GM18519 (cell line): ENCODE data around the gene GPR17.

Experiments
- ATAC-seq: cut with Tn5 transposase; IDR thresholded peaks from one replicate; pipeline ENCODE4 v1.9.1; 2021; ENCODE audit warnings: mild to moderate bottlenecking, moderate library complexity; ENCODE audit not compliant: unreplicated experiment, low FRiP score

The GPR17 gene

DNA sequence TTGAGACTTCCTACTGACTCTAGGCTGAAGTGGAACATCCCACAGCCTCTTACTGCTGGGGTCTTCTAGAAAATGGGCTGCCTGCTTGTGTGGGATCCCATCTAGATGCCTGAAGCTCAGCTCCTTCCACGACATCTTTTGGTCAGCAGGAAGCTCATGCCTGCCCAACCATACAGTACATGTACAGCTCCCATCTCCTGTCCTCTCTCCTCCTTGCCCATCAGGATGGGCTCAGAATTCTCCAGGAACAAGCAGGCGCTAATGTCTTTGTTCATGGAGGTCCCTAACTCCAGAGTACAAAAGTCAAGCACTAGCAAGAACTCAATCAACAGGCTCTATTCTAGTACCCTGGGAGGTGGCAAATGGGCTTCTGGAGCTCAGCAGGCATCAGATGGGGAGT, 31.7 kb upstream of the GPR17 start:
- ATAC-seq, result no peak

DNA sequence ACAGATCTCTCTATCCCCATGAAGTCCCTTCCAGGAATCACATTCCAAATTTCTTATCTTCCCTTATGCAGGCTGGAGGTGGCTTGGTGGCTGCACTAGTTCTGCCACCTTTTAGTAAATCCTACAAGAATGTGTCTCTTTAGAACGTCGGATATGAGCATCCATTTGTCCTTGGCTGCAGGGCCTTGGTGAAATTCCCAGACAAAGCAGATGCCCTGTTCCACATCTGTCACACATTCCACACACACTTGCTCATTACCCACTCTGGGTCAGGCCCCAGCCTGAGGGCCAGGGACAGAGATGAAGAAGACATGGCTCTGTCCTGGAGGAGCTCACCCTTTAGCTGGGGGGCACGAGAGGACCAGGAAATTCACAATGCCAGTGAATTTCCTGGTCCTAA, 31.2 kb upstream of the GPR17 start:
- no peak for ATAC-seq

DNA sequence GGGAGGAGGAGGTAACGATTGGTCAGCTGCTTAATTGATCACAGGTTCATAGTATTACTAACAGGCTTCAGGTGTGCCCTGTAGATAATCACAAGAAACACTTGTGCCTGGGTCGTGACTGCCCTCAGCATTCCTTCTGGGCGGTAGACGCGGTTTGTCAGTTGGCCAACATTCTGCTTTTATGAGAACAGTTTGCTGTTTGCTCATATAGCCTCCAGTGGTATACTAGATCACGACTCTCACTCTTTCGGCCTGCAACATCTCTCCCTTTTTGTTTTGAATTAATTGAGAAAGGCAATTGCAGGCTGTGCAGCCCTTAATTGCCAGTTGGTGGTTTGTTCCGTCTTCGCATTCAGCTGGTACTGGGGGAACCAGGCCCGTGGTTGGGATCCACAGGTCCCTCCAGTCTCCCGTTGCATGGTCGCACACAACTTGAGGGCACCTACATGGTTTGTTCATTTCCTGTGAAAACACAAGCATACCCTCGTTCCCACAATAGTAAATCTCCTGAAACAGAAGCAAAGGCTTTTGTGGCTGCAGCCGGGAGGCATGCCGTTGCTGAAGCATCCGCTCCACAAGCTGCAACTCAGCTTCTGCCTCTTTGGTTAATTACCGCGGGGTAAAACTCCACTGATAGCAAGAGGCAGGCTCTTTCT, 30.3 kb upstream of the GPR17 start:
- no peak for ATAC-seq

DNA sequence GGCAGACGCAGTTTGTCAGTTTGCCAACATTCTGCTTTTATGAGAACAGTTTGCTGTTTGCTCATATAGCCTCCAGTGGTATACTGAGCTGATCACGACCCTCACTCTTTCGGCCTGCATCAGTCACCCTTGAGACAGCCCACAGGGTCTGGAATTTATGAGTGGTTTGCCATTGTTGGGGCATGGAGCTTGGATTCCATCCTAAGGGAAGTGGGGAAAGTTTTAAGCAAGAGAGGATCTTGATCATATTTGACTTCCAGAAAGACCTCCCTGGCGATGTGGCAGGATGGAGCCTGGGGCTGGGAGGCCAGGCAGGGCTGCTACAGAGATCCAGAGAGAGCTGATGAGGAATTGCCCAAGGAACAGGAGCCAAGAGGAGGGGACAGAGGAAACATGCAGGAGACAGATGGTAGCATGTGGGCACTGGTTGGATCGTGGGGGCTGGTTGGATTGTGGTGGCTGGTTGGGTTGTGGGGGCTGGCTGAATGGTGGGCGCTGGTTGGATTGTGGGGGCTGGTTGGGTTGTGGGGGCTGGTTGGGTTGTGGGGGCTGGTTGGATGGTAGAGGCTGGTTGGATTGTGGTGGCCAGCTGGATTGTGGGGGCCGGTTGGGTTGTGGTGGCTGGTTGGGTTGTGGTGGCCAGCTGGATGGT, 27.3 kb upstream of the GPR17 start:
- no peak for ATAC-seq

DNA sequence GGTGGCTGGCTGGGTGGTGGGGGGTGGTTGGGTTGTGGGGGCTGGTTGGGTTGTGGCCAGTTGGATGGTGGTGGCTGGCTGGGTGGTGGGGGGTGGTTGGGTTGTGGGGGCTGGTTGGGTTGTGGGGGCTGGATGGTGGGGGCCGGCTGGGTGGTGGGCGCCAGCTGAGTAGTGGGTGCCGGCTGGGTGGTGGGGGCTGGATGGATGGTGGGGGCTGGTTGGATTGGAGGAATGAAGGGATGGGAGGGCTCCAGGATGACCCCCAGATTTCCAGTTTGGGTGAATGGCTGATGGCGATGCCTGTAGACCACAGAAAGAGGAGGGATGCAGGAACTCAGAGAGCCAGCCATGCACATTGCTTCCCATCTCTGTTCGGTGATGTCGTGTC, 26.8 kb upstream of the GPR17 start:
- no peak for ATAC-seq

DNA sequence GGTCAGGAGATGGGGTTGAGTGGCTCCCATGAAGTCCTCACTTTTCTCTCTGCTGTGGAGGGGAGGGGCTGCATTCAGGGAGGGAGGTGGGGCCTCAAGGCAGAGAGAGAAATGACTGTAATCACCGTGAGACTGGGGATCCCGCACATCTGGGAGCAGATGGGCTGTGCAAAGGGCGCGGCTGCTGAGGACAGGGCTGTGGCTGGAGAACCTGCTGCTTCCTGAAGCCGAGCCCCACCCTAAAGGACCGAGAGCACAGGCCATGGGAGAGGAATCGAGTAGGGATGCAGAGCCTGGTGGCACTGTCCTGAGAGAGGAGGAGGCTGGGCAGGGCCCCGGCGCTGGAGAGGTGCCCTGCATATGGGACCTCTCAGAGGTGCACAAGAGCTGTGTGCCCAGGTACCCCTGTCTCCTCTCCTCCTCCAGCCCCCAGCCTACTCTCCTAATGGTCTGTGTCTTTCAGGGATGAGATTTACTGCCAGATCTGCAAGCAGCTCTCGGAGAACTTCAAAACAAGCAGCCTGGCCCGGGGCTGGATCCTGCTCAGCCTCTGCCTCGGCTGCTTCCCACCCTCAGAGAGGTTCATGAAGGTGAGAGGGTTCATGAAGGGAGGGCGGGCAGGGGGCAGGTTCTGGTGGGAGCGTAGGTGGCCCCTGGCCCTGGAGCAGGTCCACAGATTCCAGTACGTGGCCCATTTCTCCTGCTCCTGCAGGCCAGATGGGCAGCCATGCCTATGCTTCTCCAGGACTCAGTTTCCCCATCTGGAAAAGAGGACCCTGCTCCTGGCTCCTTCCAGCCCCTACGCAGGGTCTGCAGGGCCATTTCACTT, 25.9 kb upstream of the GPR17 start:
- no peak for ATAC-seq

DNA sequence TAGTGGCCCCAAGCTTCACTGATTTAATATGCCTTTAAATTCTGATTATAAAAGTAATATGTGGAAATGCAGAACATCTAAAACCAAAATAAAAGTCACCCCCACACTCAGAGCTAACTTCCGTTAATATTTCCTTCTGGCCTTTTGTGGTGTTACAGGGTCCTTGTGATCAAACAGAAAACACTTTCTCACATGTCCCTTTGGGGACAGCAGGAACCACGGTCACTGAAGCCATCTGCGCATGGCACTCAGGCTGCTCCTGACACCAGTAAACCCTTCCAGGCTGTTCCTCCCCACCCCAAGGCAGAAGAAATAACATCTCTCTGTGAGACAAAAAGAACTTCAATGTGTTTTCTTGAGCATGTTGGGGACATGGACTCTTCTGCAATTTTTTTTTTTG, 25.1 kb upstream of the GPR17 start:
- no peak for ATAC-seq

DNA sequence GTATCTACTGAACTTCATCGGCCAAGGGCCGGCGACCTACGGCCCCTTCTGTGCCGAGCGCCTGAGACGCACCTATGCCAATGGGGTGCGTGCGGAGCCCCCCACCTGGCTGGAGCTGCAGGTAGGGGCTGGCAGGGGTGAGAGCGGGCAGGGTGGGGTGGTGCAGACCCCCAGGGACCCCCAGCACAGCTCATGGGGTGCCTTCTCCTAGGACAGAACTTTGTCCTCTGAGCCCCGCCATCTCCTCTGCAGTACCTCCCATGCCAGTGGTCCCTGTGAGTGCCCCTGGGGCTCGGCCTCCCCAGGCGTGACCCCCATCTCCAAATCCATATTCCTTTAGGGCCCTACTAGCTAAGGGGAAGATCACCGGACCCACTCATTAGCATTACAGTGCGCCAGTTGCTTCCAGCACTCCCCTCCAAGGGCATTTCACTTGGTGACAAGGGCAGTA, 23.9 kb upstream of the GPR17 start:
- no peak for ATAC-seq

DNA sequence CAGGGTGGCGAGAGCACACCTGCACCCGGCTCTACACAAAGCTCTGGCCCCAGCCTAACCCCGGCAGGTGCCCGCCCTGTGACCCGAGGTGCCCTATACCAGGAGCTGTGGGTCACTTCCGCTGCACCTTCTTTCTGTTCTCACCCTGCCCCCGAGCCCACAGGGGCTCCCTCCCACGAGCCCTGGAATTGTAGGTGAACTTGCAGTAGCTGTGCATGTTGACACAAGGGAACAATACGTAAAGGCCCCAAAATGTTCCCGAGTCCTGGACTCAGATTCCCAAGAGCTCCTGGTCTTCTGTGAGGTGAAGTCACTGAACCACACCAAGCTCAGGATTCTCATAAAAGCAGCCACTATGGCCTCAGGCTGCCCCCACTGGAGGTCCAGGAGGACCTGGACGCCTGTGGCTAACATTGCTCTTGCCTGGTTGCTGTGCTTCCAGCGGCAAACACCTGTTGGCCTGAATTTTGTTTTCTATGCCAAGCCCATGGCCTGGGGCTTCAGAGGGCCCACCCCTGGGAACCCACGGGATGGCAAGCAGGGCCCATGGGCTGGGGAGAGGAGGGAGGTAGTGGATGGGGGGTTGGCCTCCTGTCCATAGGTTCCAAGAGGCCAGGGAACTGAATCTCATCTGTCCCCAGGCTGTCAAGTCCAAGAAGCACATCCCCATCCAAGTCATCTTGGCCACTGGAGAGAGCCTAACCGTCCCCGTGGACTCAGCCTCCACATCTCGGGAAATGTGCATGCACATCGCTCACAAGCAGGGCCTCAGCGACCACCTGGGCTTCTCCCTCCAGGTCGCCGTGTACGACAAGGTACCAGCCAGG, 23.2 kb upstream of the GPR17 start:
- no peak for ATAC-seq

DNA sequence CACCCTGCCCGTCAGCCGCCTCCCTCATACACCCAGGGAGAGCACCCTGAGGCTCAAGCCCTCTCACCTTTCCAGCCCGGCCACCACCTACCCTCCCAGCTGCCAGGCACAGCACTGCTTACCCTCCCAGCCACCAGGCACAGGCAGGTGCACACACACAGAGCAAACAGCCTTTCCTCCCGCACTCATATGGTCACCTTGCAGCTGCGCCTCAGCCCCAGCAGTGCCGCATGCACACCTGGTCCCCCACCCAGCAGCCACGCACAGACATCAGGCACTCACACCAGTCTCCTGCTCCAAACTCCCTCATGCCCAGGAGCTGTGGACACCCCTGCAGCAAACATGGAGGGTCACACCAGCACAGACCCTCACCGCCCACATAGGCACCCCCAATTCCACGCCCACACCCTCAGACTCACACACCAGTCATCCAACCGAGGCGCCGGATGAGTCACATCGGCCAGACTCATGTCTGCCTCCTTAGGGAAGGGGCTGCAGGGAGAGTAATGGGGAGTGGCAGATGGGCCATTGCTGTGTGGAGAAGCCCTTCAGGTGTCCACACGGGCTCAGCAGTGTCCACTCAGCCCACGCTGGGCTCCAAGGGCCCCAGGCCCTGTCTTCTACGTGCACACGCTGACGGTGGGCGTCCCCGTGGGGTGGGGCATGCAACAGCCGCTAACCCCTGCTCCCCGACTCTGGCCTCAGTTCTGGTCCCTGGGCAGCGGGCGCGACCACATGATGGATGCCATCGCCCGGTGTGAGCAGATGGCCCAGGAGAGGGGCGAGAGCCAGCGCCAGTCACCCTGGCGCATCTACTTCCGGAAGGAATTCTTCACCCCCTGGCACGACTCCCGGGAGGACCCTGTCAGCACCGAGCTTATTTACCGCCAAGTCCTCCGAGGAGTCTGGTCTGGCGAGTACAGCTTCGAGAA, 22.3 kb upstream of the GPR17 start:
- no peak for ATAC-seq

DNA sequence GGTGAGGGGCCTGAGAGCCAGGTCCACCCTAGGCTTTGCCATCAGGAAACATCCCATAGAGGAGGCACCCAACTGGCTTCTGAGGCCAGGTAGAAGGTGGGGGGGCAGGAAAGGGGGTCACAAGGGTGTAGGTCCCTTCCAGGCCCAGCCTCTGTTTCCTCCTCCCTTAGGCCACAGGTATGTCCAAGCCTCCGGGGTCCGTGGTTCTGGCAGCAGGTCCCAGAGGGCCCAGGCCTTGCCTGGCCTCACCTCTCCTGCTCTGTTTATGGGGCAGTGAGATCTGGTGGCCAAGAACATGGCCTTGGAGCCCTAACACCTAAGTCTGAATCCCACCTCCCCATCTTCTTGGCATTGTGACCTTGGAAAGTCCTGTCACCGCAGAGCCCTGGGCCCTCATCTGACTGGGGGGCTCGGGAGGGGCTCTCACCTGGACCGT, 21.6 kb upstream of the GPR17 start:
- no peak for ATAC-seq

DNA sequence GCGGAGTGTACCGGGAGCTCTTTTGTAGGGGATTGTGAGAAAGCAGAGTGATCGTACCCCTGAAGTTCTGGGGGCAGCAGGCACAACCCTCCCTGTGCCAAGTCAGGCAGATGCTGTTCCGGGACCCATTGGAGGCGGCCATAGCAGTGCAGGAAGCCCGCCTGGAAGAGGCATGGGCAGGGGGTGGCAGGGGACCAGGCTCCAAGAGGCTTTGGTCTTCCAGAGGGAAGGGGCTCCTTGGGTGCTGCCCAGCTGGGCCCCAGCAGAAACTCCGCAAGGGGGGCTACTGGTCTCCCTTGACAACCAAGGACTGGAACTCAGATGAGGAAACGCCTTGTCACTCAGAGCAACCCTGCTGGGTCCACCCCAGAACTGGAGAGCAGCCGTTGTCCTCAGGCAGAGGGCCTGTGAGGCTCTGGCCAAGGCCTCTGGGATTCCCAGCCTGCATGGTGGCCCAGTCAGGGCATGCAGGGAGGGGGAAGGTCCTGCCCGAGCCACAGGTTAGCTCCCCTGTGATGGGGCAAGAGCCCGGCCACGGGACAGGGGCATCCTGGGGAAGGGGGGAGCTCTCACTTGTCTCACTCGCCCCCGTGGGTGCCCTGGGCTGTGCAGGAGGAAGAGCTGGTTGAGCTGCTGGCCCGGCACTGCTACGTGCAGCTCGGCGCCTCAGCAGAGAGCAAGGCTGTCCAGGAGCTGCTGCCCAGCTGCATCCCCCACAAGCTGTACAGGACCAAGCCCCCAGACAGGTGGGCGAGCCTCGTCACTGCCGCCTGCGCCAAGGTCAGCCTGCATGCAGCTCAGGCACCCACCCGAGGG, 21.0 kb upstream of the GPR17 start:
- no peak for ATAC-seq

DNA sequence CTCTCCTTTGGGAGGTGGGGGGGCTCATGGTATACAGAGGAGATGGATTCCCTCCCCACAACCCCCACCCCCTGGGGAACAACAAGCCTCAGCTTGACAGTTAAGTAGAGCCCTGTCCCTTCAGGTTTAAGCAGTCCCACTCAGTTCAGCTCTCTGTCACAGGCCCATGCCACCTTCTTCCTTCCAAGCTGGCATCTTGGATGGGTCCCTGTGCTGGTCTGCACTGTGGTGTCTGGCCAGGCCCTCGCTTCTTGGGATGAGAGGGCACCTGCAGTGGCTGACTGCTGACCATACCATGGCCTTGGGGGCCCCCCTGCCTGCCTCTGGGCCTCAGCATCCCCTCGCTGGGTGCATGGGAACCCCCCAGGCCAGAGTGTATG, 20.4 kb upstream of the GPR17 start:
- ATAC-seq, result no peak

DNA sequence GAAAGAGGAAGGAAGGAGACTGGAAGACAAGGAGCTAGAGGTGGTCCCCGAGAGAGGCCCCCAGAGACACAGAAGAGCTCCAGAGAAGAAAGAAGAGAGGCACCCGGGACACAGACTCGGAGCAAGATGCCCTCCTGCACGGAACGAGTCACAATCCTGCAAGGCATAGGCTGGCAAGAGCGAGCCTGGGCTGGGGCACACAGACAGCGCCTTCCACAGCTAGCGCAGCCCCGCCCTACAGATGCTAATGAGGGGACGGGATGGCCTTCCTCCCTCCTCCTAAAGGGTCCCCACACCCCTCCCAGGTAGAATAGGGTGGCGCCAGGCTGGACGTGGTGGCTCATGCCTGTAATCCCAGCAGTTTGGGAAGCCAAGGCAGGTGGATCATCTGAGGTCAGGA, 19.8 kb upstream of the GPR17 start:
- ATAC-seq, result no peak

DNA sequence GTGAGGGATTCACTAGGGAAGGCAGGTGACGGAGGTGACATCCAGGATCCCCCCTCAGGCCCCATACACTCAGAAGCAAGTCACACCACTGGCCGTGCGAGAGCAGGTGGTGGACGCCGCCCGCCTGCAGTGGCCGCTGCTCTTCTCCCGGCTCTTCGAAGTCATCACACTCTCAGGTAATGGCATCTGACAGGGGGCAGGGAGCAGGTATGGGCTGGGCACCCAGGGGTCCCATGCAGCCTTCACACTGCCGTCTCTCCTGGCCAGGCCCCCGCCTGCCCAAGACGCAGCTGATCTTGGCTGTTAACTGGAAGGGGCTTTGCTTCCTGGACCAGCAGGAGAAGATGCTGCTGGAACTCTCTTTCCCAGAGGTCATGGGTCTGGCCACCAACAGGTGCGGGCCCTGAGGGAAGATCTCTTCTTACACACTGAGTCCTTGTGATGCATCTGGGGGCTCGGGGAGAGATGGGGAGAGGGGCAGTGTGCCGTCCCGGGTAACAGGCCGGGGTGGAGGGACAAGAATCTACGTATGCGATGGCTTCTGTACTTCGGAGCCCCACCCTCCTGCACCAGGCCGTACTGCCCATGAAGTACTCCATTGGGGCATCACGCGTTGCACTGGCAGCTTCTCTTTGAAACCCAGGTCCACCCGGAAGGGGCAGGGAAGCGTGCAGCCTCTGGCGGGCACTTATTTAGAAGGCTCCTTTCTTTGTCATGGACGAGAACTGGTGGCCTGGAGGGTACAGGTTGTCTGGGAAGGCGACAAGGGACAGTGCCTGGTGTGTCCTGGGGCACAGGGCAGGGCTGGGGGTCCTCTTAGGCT, 18.8 kb upstream of the GPR17 start:
- ATAC-seq, result no peak

DNA sequence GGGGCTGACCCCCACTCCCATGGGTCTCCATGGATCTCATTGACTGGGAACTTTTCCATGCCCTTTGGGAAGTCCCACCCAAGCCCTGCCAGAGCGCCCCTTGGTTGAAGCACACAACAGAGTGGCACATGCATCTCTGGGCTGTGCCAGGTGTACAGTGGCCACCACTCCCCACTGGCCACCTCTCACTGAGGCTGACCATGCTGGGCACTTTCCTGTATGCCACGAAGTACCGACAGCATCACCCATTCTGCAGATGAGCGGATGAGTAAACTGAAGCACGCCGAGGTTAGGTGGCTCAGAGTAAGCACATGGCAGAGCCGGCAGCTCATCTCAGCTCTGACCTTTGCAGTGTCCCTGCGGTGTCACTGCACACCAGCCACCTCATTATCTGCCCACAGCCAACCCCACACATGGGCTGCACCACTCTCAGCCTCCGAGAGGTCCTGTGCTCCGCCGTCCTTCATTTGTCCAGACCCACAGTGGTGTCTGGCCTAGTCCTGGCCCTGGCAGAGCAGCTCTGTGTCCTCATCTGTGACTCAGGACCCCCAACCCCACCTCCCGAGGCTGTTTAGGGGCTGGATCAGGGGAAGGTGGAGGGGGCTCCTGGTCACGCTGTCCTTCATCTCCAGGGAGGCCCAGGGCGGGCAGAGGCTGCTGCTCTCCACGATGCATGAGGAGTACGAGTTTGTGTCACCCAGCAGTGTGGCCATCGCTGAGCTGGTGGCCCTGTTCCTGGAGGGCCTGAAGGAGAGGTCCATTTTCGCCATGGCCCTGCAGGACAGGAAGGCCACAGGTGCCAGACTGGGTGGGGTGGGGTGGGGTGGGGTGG, 18.0 kb upstream of the GPR17 start:
- no peak for ATAC-seq
